ENCODE data around the gene S100A7A. TPM values are rescaled to one million over a fixed set of nuclear protein-coding genes. Genes with fewer than 3 reads are reported as not detected.
A peak's percentile ranks its signal among the peaks of the same experiment; 100 is the strongest.

The S100A7A gene
- total RNA-seq, 6 experiments from 2014 or later: not detected

DNA sequence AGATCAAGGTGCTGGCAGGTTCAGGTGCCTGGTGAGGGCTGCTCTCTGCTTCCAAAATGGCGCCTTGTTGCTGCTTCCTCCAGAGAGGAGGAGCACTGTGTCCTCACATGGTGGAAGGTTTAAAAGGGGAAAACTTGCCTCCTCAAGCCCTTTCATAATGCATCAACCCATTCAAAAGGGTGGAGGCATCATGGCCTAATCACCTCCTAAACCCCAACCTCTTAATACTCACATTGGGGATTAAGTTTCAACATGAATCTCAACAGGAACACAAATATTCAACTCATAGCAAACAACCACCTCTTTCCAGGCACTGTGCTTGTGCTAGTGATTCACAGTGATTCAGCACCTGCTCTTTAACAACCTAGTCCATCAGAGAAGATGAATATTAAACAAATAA, 45.1 kb upstream of the S100A7A start:
- H3K36me3 ChIP-seq: no peaks in the 10 kb centered on the region
- ATAC-seq (no peak), DNase-seq (no peak)
- no peak overlapping the region for H3K4me3 ChIP-seq
- TF ChIP-seq, protein P1, sequence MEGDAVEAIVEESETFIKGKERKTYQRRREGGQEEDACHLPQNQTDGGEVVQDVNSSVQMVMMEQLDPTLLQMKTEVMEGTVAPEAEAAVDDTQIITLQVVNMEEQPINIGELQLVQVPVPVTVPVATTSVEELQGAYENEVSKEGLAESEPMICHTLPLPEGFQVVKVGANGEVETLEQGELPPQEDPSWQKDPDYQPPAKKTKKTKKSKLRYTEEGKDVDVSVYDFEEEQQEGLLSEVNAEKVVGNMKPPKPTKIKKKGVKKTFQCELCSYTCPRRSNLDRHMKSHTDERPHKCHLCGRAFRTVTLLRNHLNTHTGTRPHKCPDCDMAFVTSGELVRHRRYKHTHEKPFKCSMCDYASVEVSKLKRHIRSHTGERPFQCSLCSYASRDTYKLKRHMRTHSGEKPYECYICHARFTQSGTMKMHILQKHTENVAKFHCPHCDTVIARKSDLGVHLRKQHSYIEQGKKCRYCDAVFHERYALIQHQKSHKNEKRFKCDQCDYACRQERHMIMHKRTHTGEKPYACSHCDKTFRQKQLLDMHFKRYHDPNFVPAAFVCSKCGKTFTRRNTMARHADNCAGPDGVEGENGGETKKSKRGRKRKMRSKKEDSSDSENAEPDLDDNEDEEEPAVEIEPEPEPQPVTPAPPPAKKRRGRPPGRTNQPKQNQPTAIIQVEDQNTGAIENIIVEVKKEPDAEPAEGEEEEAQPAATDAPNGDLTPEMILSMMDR (IDR thresholded peaks at IDR 0.05): no peak
- no peak for TF ChIP-seq POLR2A (IDR thresholded peaks at IDR 0.05)
- H3K4me1 ChIP-seq: no peaks in the 10 kb centered on the region
- no peaks in the 10 kb centered on the region for H3K27me3 ChIP-seq
- no peaks in the 10 kb centered on the region for H3K9me3 ChIP-seq
- intact Hi-C loops (cut with DNase I): no loop called here
- H3K27ac ChIP-seq: no peak overlapping the region
- whole genome bisulfite sequencing (ENCODE audit: insufficient coverage, low coverage, low lambda C conversion rate, missing lambda C conversion rate): no CpG with 5 or more reads among the region's 1 CpG

DNA sequence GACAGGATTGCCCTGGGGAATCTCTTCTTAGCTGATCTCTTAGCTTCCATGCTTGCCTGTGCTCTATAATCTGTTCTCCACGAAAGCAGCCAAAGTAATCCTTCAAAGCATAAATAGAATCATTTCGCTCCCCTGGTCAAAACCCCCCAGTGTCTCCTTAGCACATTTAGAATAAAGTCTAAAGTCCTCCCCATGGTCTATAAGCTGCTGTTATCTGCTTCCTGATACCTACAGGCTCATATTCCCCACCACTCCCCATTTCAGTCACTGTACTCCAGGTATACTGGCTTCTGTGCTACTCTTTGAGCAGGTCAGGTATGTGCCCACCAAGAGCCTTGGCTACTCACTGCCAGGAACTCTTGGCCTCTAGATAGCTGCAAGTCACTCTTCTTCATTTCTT, 43.7 kb upstream of the S100A7A start:
- no peaks in the 10 kb centered on the region for H3K9me3 ChIP-seq
- no peaks in the 10 kb centered on the region for H3K36me3 ChIP-seq
- DNase-seq (no peak), ATAC-seq (no peak)
- intact Hi-C loops (cut with DNase I): no loop called here
- TF ChIP-seq, protein P1 (IDR thresholded peaks at IDR 0.05): no peak
- TF ChIP-seq POLR2A (IDR thresholded peaks at IDR 0.05): no peak
- no peak overlapping the region for H3K4me3 ChIP-seq
- no peaks in the 10 kb centered on the region for H3K4me1 ChIP-seq
- no peak overlapping the region for H3K27ac ChIP-seq
- H3K27me3 ChIP-seq: no peaks in the 10 kb centered on the region
- WGBS (ENCODE audit: insufficient coverage, low coverage, low lambda C conversion rate, missing lambda C conversion rate): 86% methylated on average over 2 of the region's 2 CpGs

DNA sequence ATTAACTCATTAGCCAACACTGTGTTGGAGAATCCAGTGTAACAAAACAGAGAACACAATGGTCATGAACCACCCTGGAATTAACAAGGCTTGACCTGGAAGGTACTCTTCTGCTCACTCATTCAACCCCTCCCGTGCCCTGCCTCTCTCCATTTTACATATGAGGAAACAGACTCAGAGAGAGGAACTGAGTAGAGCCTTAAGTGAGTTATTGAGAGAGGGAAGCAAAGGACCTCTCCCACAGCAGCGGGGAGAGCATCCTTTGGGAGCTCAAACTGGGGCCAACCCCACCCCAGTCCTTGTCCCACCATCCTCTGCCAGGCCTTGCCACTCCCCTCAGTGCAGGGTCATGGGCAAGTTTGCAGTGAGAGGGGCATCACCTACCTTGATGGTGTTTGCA, 42.2 kb upstream of the S100A7A start:
- DNase-seq (peak in 1 of 3 donors; percentile 43), ATAC-seq (peak; percentile 42 to 46 (median 43))
- Histone ChIP-seq H3K27me3 (no peaks in the 10 kb centered on the region), H3K27ac (no peak overlapping the region), H3K4me3 (no peak overlapping the region), H3K36me3 (no peaks in the 10 kb centered on the region), H3K9me3 (no peaks in the 10 kb centered on the region), H3K4me1 (no peaks in the 10 kb centered on the region)
- no peak for TF ChIP-seq POLR2A (IDR thresholded peaks at IDR 0.05)
- TF ChIP-seq, protein P1 (IDR thresholded peaks at IDR 0.05): no peak
- WGBS (ENCODE audit: insufficient coverage, low coverage, low lambda C conversion rate, missing lambda C conversion rate): 36% methylated on average over 2 of the region's 2 CpGs
- intact Hi-C loops (cut with DNase I): no loop called here

DNA sequence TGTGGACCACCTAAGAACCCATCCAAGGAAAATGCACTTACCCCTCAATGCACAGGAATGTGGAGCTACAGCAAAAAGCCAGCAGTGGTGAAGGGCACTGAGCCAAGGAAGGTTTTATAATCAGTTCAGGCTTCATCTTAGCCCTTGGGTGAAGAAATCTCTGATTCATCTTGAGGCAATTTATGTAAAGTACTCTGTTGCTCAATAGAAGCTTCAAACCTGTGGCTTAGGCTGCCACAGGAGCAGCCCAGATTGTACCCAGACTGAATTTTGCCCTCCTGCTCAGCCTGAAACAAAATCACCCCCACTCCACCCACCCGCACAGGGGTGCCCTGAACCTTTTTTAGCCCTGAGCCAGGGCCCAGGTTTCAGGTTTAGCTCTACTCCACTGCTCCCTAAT, 40.8 kb upstream of the S100A7A start, which contains the start of gene S100A12:
TSS of gene S100A12 (minus strand) at position 111 of the 400 bp plus-strand sequence. CDS start 1,029 bp downstream, outside the sequence.
- H3K9me3 ChIP-seq: no peaks in the 10 kb centered on the region
- intact Hi-C loops (cut with DNase I): no loop called here
- no peaks in the 10 kb centered on the region for H3K4me1 ChIP-seq
- no peak for DNase-seq
- H3K36me3 ChIP-seq: no peaks in the 10 kb centered on the region
- no peaks in the 10 kb centered on the region for H3K27me3 ChIP-seq
- no peak for TF ChIP-seq POLR2A (IDR thresholded peaks at IDR 0.05)
- TF ChIP-seq, protein P1 (IDR thresholded peaks at IDR 0.05): no peak
- H3K27ac ChIP-seq: no peak within 1 kb of the TSS
- WGBS (ENCODE audit: insufficient coverage, low coverage, low lambda C conversion rate, missing lambda C conversion rate): 50% methylated on average over 1 of the region's 1 CpG
- H3K4me3 ChIP-seq: no peak within 1 kb of the TSS
- peak in 1 of 4 donors; percentile 22 for ATAC-seq

DNA sequence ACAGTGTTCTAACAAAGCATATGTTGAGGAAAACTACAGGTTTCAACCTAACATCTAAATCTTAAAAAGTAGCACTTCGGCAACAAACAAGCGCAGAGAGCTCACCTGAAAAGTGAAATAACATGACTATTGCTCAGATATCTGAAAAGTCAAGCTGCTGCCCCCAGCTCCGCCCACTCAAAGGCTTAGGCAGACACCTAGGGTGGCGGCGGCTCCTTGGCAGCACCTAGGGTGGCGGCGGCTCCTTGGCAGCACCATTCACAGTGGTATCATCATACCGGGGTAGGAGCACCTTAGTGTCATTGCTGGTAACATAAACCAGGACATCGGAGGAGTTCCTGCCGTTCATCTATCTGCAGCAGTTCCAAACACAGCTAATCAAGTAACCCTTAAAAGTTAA, 36.7 kb upstream of the S100A7A start:
- H3K4me3 ChIP-seq: no peak overlapping the region
- ATAC-seq (no peak), DNase-seq (no peak)
- intact Hi-C loops (cut with DNase I): no loop called here
- TF ChIP-seq, protein P1 (IDR thresholded peaks at IDR 0.05): no peak
- TF ChIP-seq POLR2A (IDR thresholded peaks at IDR 0.05): no peak
- no peaks in the 10 kb centered on the region for H3K36me3 ChIP-seq
- H3K9me3 ChIP-seq: no peaks in the 10 kb centered on the region
- H3K4me1 ChIP-seq: no peaks in the 10 kb centered on the region
- H3K27ac ChIP-seq: no peak overlapping the region
- WGBS (ENCODE audit: insufficient coverage, low coverage, low lambda C conversion rate, missing lambda C conversion rate): 55% methylated on average over 6 of the region's 10 CpGs
- H3K27me3 ChIP-seq: no peaks in the 10 kb centered on the region
